Measurements from ENCODE around the gene MRPS2.
A peak's percentile ranks its signal among the peaks of the same experiment; 100 is the strongest.

The MRPS2 gene

GRCh38 chr9:135461936-135462335, 38.5 kb upstream of the MRPS2 start:
- no peak for TF ChIP-seq CTCF (IDR thresholded peaks at IDR 0.05)
- Mint-ChIP-seq H3K4me1 (peaks cover 38% of the 10 kb centered on the region), H3K36me3 (ENCODE audit: low read depth) (peaks cover 4% of the 10 kb centered on the region)

GRCh38 chr9:135463140-135463539, 37.3 kb upstream of the MRPS2 start:
- Mint-ChIP-seq H3K27ac (no peak overlapping the region), H3K4me1 (peaks cover 50% of the 10 kb centered on the region), H3K36me3 (ENCODE audit: low read depth) (peaks cover 8% of the 10 kb centered on the region), H3K9me3 (no peaks in the 10 kb centered on the region), H3K27me3 (ENCODE audit: low read depth, poor library complexity) (no peaks in the 10 kb centered on the region), H3K4me3 (no peak overlapping the region)
- no peak for TF ChIP-seq CTCF (IDR thresholded peaks at IDR 0.05)
- DNase-seq: no peak

More at GRCh38 chr9:135461936-135462335, 38.5 kb upstream of the MRPS2 start:
- H3K27ac Mint-ChIP-seq: no peak overlapping the region
- no peak overlapping the region for H3K4me3 Mint-ChIP-seq
- no peaks in the 10 kb centered on the region for H3K9me3 Mint-ChIP-seq
- H3K27me3 Mint-ChIP-seq (ENCODE audit: low read depth, poor library complexity): peaks cover 5% of the 10 kb centered on the region
- DNase-seq: no peak

- Mint-ChIP-seq H3K4me1 (peaks cover 60% of the 10 kb centered on the region), H3K36me3 (ENCODE audit: low read depth) (peaks cover 10% of the 10 kb centered on the region), H3K27me3 (ENCODE audit: low read depth, poor library complexity) (no peaks in the 10 kb centered on the region), H3K27ac (peak overlapping the region; percentile 81), H3K9me3 (no peaks in the 10 kb centered on the region), H3K4me3 (no peak overlapping the region)
- TF ChIP-seq CTCF (IDR thresholded peaks at IDR 0.05): no peak
- DNase-seq: no peak
These were observed 36.3 kb upstream of the MRPS2 start for GRCh38 chr9:135464181-135464580.

- Mint-ChIP-seq H3K27me3 (ENCODE audit: low read depth, poor library complexity) (no peaks in the 10 kb centered on the region), H3K4me1 (peaks cover 87% of the 10 kb centered on the region), H3K4me3 (peak overlapping the region; percentile 34), H3K9me3 (no peaks in the 10 kb centered on the region), H3K27ac (peak overlapping the region; percentile 86), H3K36me3 (ENCODE audit: low read depth) (peaks cover 18% of the 10 kb centered on the region)
- DNase-seq: no peak
- TF ChIP-seq CTCF (IDR thresholded peaks at IDR 0.05): no peak
These were observed 31.5 kb upstream of the MRPS2 start for GRCh38 chr9:135468854-135469521.

- no peak for TF ChIP-seq CTCF (IDR thresholded peaks at IDR 0.05)
- Mint-ChIP-seq H3K27ac (peak overlapping the region; percentile 99), H3K4me3 (peak overlapping the region; percentile 70), H3K27me3 (ENCODE audit: low read depth, poor library complexity) (no peaks in the 10 kb centered on the region), H3K9me3 (no peaks in the 10 kb centered on the region), H3K36me3 (ENCODE audit: low read depth) (peaks cover 14% of the 10 kb centered on the region), H3K4me1 (peaks cover 85% of the 10 kb centered on the region)
- DNase-seq: peak; percentile 75
These were observed 28.5 kb upstream of the MRPS2 start for GRCh38 chr9:135471791-135472640.

All from nephron progenitor cell (in vitro differentiated cells).